ENCODE results near the gene SH3BGR. TPM values are rescaled to one million over a fixed set of nuclear protein-coding genes. Genes with fewer than 3 reads are reported as not detected.

The SH3BGR gene
- total and polyA plus RNA-seq, 7 donors, result 3.6 to 32.7 (median 6.4) TPM

DNA sequence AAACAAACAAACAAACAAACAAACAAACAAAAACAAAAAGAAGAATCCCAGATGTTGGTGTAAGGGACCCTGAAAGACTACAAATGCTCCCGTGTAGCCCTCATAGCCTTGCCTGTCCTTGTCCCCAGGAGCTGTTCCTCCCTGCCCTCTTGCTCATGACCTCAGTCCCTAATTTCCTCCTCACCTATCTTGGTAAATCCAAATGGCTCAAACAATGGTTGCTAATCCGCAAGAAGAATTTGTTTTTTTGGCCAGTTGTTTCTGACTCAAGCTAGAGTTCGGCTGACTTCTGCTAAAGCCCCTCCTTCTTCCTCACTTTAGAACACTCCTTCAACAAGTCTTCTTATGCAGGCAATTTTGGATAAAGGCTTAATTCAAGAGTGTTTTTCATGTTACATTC is 21.8 kb upstream of the SH3BGR start:
- no peaks in the 10 kb centered on the region for H3K27me3 ChIP-seq
- 92 to 93% methylated on average over 3 of the region's 3 CpGs for WGBS, 2 donors
- no peak overlapping the region for H3K4me3 ChIP-seq
- H3K9me3 ChIP-seq, result no peaks in the 10 kb centered on the region
- H3K4me1 ChIP-seq, result peaks cover 0 to 6% (median 0%) of the 10 kb centered on the region in 4 donors
- no peak overlapping the region for H3K27ac ChIP-seq
- no peaks in the 10 kb centered on the region for H3K36me3 ChIP-seq
- no peak for DNase-seq
- intact Hi-C loops (cut with DNase I), result no loop called here
- TF ChIP-seq POLR2A (IDR thresholded peaks at IDR 0.05), result no peak
- TF ChIP-seq EP300 (IDR thresholded peaks at IDR 0.05), result no peak
- no peak for TF ChIP-seq POLR2AphosphoS5 (IDR thresholded peaks at IDR 0.05)
- TF ChIP-seq, protein P1, sequence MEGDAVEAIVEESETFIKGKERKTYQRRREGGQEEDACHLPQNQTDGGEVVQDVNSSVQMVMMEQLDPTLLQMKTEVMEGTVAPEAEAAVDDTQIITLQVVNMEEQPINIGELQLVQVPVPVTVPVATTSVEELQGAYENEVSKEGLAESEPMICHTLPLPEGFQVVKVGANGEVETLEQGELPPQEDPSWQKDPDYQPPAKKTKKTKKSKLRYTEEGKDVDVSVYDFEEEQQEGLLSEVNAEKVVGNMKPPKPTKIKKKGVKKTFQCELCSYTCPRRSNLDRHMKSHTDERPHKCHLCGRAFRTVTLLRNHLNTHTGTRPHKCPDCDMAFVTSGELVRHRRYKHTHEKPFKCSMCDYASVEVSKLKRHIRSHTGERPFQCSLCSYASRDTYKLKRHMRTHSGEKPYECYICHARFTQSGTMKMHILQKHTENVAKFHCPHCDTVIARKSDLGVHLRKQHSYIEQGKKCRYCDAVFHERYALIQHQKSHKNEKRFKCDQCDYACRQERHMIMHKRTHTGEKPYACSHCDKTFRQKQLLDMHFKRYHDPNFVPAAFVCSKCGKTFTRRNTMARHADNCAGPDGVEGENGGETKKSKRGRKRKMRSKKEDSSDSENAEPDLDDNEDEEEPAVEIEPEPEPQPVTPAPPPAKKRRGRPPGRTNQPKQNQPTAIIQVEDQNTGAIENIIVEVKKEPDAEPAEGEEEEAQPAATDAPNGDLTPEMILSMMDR (IDR thresholded peaks at IDR 0.05), result no peak

DNA sequence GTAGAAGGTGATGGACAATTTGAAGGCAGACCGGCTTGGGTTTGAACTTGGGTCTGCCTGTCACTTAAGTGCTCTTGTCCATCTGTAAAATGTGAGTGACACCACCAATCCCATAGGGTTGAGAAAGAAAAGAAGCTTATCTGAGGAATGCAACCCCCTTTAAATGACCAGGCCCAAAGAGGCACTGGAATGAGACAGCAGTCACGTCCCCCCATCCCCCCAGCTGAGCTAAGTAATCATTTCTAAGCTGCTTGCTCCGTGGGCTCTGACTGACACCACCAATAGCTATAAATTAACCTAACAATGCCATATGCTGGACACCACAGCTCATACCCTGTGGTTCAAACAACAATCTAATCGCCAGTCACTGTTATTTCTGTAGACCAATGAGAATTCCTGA is 21.3 kb upstream of the SH3BGR start:
- TF ChIP-seq EP300 (IDR thresholded peaks at IDR 0.05), result no peak
- no peak for TF ChIP-seq POLR2A (IDR thresholded peaks at IDR 0.05)
- TF ChIP-seq, protein P1 (IDR thresholded peaks at IDR 0.05), result no peak
- Histone ChIP-seq H3K27me3 (no peaks in the 10 kb centered on the region), H3K36me3 (no peaks in the 10 kb centered on the region), H3K27ac (no peak overlapping the region), H3K4me3 (no peak overlapping the region), H3K4me1 (peaks cover 0 to 6% (median 0%) of the 10 kb centered on the region in 4 donors), H3K9me3 (no peaks in the 10 kb centered on the region)
- no peak for DNase-seq
- intact Hi-C loops (cut with DNase I), result no loop called here
- 71 to 79% methylated on average over 4 of the region's 4 CpGs for WGBS, 2 donors

DNA sequence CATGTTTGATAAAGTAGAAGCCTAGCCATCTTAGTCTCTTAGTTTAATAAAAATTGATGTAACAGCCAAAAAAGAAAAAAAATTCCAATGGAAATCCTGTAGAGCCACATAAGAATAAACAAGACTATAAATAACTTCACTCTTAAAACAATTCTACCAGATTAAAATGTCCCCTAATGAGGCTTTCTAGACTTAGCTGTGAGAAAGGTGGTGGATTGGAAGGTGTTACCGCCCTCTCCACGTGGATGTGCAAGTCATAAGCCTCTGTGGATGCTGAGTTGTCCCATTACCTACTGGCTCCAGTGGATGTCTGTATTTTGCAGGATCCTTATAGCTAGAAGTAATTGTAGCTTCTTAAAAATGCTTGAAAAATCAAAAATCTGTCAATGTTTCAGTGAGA is 20.8 kb upstream of the SH3BGR start:
- Histone ChIP-seq H3K9me3 (no peaks in the 10 kb centered on the region), H3K4me1 (peaks cover 0 to 6% (median 0%) of the 10 kb centered on the region in 4 donors), H3K4me3 (no peak overlapping the region), H3K27ac (no peak overlapping the region), H3K27me3 (no peaks in the 10 kb centered on the region), H3K36me3 (no peaks in the 10 kb centered on the region)
- 82 to 84% methylated on average over 2 of the region's 2 CpGs for whole genome bisulfite sequencing, 2 donors
- no peak for DNase-seq
- TF ChIP-seq, protein P1 (IDR thresholded peaks at IDR 0.05), result no peak
- no peak for TF ChIP-seq POLR2A (IDR thresholded peaks at IDR 0.05)
- no peak for TF ChIP-seq EP300 (IDR thresholded peaks at IDR 0.05)
- TF ChIP-seq POLR2AphosphoS5 (IDR thresholded peaks at IDR 0.05), result no peak
- intact Hi-C loops (cut with DNase I), result no loop called here

DNA sequence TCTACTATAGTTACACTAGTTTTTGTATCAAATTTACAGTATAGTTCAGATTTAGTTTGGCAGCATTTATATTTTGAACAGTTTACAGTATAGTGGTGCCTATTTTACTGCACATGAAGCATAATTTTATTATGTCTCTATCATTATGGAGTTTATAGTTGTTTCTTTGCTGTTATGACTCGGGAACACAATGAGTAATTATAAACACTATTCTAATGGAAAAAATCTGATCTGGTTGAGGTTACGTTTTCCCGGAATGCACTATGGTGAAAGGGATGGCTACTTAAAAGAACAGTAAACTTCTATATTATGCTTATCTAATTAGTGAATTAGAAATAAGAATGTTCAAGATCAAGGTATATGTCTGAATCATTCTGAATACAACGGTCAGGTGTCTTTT is 16.8 kb upstream of the SH3BGR start:
- intact Hi-C loops (cut with DNase I), result no loop called here
- TF ChIP-seq POLR2A (IDR thresholded peaks at IDR 0.05), result no peak
- TF ChIP-seq EP300 (IDR thresholded peaks at IDR 0.05), result no peak
- no peak for TF ChIP-seq POLR2AphosphoS5 (IDR thresholded peaks at IDR 0.05)
- TF ChIP-seq, protein P1 (IDR thresholded peaks at IDR 0.05), result no peak
- Histone ChIP-seq H3K27me3 (no peaks in the 10 kb centered on the region), H3K9me3 (no peaks in the 10 kb centered on the region), H3K36me3 (no peaks in the 10 kb centered on the region), H3K4me3 (no peak overlapping the region), H3K4me1 (peaks cover 0 to 6% (median 0%) of the 10 kb centered on the region in 4 donors), H3K27ac (no peak overlapping the region)
- DNase-seq, result no peak
- 63 to 65% methylated on average over 4 of the region's 4 CpGs for WGBS, 2 donors

DNA sequence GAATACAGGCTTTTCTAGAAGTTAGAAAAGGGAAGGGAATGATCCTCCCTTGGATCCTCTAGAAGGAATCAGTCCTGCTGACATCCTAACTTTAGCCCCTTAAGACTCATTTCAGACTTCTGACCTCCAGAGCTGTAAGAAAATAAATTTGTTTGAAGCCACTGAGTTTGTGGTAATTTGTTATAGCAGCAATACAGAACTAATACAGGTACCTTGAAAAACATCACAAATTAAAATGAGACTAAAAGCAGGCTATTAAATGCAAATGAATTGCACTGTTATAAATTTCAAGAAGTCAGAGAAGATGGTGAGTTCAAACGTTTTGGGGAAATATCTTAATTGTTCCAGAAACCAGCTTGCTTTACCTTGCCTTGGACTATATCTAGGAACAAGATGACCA is 12.5 kb upstream of the SH3BGR start:
- Histone ChIP-seq H3K36me3 (no peaks in the 10 kb centered on the region), H3K4me3 (no peak overlapping the region), H3K27ac (no peak overlapping the region), H3K9me3 (no peaks in the 10 kb centered on the region), H3K27me3 (no peaks in the 10 kb centered on the region), H3K4me1 (peaks cover 0 to 1% (median 0%) of the 10 kb centered on the region in 4 donors)
- 38 to 50% methylated on average over 1 of the region's 1 CpG for WGBS, 2 donors
- intact Hi-C loops (cut with DNase I), result no loop called here
- TF ChIP-seq, protein P1 (IDR thresholded peaks at IDR 0.05), result no peak
- TF ChIP-seq POLR2A (IDR thresholded peaks at IDR 0.05) (no peak), POLR2AphosphoS5 (IDR thresholded peaks at IDR 0.05) (no peak), EP300 (IDR thresholded peaks at IDR 0.05) (no peak)
- DNase-seq, result no peak

Measured in sigmoid colon (tissue), 7 donors.